DND-41 (cell line): ENCODE measurements around the gene CCDC92B.
A peak's percentile ranks its signal among the peaks of the same experiment; 100 is the strongest.

ENCODE experiments used
- ATAC-seq: fragments of 200-7000 bp; cut with Tn5 transposase; 3 replicates; pipeline ENCODE4 v1.9.1; 2021; ENCODE audit warnings: low read depth; ENCODE audit not compliant: insufficient read depth
- DNase-seq: peaks from one replicate; pipeline ENCODE4 v3.0.0-alpha.2; 2020
- H2AFZ ChIP-seq: 2 replicates; pipeline ENCODE4 v1.6.0; 2012; ENCODE audit warnings: low read depth, low read length
- H3K27ac ChIP-seq: 2 replicates; pipeline ENCODE4 v1.5.1; 2012; ENCODE audit warnings: low read length, inconsistent platforms
- H3K27me3 ChIP-seq: fragments of 200-600 bp; sonication (generic); 2 replicates; pipeline ENCODE4 v1.6.0; 2012; ENCODE audit warnings: low read length, mild to moderate bottlenecking, inconsistent platforms; ENCODE audit not compliant: insufficient read depth, poor library complexity
- H3K36me3 ChIP-seq: 2 replicates; pipeline ENCODE4 v1.5.1; 2012; ENCODE audit warnings: low read length, inconsistent platforms; ENCODE audit not compliant: insufficient read depth
- H3K4me1 ChIP-seq: 2 replicates; pipeline ENCODE4 v1.5.1; 2012; ENCODE audit warnings: mild to moderate bottlenecking, low read length; ENCODE audit not compliant: insufficient read depth
- H3K4me2 ChIP-seq: 2 replicates; pipeline ENCODE4 v1.6.0; 2012; ENCODE audit warnings: mild to moderate bottlenecking, moderate library complexity, low read length, inconsistent platforms; ENCODE audit not compliant: insufficient read depth
- H3K4me3 ChIP-seq, 2 experiments: fragments of 200-600 bp in 1 of 2; shearing (Covaris generic) in 1 of 2; 2 replicates each; pipeline ENCODE4 v1.5.1; 2012 to 2016; ENCODE audit warnings: inconsistent platforms in 2 of 2, low read length in 2 of 2, mild to moderate bottlenecking in 2 of 2, low read depth in 1 of 2, moderate library complexity in 1 of 2
- H3K79me2 ChIP-seq: 2 replicates; pipeline ENCODE4 v1.6.0; 2012; ENCODE audit warnings: low read length, inconsistent platforms; ENCODE audit not compliant: insufficient read depth
- H3K9ac ChIP-seq: 2 replicates; pipeline ENCODE4 v1.6.0; 2012; ENCODE audit warnings: low read depth, mild to moderate bottlenecking, inconsistent platforms, low read length, moderate library complexity
- H3K9me3 ChIP-seq: 2 replicates; pipeline ENCODE4 v1.5.1; 2012; ENCODE audit warnings: low read length, moderate library complexity, mild to moderate bottlenecking, inconsistent platforms; ENCODE audit not compliant: insufficient read depth, severe bottlenecking
- H4K20me1 ChIP-seq: 2 replicates; pipeline ENCODE4 v1.6.0; 2012; ENCODE audit warnings: low read length; ENCODE audit not compliant: insufficient read depth
- EZH2 ChIP-seq: IDR thresholded peaks from 3 replicates; pipeline ENCODE4 v1.6.1; 2012; ENCODE audit warnings: borderline replicate concordance, low read depth, mild to moderate bottlenecking, moderate library complexity, low read length, inconsistent platforms; ENCODE audit not compliant: severe bottlenecking
- TF ChIP-seq, protein P1 (sequence below): IDR thresholded peaks from 2 replicates; pipeline ENCODE4 v1.5.1; 2012; ENCODE audit warnings: borderline replicate concordance, low read length, moderate library complexity, mild to moderate bottlenecking; ENCODE audit not compliant: poor library complexity, severe bottlenecking; ENCODE audit errors: extremely low read depth

The CCDC92B gene

DNA sequence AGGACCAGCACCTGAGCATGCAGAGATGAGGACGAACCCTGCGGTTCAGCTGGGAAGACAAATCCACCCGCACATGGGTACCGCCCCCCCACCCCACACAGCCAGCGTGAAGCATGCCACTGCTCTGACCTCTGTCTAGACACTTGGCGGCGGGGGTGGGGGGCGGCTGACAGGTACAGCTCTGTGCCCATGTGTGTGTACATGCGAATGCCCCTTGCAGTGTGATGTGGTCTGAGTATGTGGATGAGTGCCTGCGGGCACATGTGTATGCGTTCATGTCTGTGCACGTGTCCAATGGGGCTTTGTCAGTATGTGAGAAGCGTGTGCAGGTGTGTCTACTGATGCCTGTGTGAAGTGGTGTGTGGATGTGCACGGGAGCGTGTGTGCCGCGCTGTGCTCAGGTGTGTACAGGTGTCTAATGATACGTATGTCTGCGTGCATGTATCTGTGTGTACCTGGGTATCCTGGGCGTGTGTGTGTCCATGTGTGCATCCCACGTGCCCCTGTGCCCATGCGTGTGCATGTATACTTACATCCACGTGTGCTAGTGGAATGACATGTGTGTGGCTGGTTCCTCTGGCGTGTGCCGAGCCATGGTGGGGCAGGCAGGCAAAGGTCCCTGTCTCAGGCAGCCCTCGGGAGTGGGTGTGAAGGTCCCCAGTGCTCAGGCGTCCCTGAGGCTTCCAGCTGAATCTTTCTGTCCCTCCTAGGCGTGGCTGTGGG lies 46.1 kb upstream of the CCDC92B start:
- Histone ChIP-seq H3K36me3 (no peaks in the 10 kb centered on the region), H3K79me2 (no peaks in the 10 kb centered on the region), H3K27ac (peak overlapping the region; percentile 32), H4K20me1 (peaks cover 15% of the 10 kb centered on the region; the same call in 1 of the 2 replicates), H3K4me2 (peak overlapping the region; percentile 99), H3K4me1 (peaks cover 30% of the 10 kb centered on the region), H3K27me3 (no peaks in the 10 kb centered on the region), H3K9ac (peak overlapping the region; percentile 40), H3K4me3 (peak overlapping the region; percentile 3 to 61; a peak in 3 of 4 replicates), H2AFZ (peak overlapping the region; percentile 74), H3K9me3 (no peaks in the 10 kb centered on the region)
- DNase-seq (no peak), ATAC-seq (no peak)
- TF ChIP-seq, protein P1, sequence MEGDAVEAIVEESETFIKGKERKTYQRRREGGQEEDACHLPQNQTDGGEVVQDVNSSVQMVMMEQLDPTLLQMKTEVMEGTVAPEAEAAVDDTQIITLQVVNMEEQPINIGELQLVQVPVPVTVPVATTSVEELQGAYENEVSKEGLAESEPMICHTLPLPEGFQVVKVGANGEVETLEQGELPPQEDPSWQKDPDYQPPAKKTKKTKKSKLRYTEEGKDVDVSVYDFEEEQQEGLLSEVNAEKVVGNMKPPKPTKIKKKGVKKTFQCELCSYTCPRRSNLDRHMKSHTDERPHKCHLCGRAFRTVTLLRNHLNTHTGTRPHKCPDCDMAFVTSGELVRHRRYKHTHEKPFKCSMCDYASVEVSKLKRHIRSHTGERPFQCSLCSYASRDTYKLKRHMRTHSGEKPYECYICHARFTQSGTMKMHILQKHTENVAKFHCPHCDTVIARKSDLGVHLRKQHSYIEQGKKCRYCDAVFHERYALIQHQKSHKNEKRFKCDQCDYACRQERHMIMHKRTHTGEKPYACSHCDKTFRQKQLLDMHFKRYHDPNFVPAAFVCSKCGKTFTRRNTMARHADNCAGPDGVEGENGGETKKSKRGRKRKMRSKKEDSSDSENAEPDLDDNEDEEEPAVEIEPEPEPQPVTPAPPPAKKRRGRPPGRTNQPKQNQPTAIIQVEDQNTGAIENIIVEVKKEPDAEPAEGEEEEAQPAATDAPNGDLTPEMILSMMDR: no peak
- no peak for TF ChIP-seq EZH2

DNA sequence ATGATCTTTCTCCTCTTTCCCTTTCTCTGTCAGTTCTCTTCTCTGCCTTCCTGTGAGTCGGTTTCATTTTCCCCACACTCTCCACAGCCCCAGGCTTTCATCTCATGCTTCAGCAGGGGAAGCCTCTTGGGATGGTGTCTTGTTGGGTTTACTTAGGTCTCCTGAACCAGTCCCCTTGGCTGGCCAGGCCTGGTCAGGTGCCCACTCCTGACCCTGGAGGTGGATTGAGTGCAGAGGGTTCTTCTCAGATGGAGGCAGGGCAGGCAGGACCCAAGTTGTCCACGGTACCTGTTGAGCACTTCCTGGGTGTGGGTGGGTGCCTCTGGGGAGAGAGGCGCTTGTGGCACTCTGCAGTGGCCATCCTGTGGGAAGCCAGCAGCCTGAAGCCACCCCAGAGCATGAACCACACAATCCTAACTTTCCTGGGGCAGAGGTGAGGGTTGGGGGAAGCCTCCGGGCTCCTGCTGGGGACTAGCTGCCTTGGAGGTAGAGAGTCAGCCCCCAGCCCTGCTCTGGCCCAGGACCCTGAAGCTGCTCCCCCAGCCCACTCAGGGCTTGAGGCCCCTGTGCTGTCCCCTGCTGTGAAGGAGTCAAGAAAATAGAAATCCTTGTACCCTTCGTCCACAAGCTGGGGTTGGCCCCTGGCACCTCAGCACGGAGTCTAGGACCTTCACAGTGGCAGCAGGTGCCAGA lies 44.8 kb upstream of the CCDC92B start:
- H3K4me2 ChIP-seq: peak overlapping the region; percentile 57

DNA sequence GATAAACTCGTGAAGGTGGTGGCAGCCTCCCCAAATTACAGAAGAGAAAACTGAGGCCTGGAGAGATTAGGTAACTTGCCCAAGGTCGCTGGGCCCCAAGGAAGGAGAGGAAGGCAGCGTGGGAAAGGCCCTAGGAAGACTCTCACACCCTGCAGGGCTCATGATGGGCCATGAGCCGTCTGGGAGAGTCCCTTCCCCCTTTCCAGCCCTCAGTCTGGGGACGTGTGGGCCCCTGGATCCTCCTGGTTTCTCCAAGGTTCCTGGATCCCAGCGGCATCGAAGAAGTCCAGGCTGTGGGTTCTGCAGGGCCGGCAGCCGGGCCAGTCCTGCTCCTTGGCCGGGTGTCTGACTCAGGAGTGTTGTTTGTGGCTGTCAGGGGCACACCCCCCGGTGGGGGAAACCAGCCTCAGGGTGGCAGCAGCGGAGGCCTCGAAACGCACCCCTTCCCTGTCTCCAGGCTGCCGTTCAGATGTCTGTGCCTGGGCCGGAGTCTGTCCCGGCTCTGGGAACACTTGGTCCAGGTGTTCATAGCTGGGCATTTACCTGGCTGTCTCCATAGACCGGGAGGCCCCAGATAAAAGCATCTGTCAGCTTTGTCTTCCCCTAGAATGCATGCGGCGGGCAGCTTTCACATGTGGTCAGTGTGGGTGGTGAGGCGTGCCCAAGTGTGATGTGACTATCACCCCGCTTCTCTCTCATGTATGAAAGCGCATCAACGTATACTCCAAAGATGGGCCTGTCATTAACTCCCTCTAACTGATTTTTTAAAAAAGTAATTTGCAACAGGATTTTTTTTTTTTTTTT lies 43.1 kb upstream of the CCDC92B start:
- peaks cover 3% of the 10 kb centered on the region for H3K27me3 ChIP-seq
- ATAC-seq (no peak), DNase-seq (no peak)
- H3K36me3 ChIP-seq: no peaks in the 10 kb centered on the region
- H3K79me2 ChIP-seq: no peaks in the 10 kb centered on the region
- H4K20me1 ChIP-seq: peaks cover 11% of the 10 kb centered on the region; the same call in 1 of the 2 replicates
- H3K9ac ChIP-seq: no peak overlapping the region
- no peak overlapping the region for H3K4me3 ChIP-seq
- no peak for TF ChIP-seq EZH2
- TF ChIP-seq, protein P1: no peak
- peaks cover 30% of the 10 kb centered on the region for H3K4me1 ChIP-seq
- H3K9me3 ChIP-seq: no peaks in the 10 kb centered on the region
- no peak overlapping the region for H3K4me2 ChIP-seq
- H2AFZ ChIP-seq: no peak overlapping the region
- no peak overlapping the region for H3K27ac ChIP-seq

More for the DNA sequence above, 44.8 kb upstream of the CCDC92B start:
- H3K27me3 ChIP-seq: no peaks in the 10 kb centered on the region
- DNase-seq: peak; percentile 54
- no peaks in the 10 kb centered on the region for H3K9me3 ChIP-seq
- peaks cover 30% of the 10 kb centered on the region for H3K4me1 ChIP-seq
- no peaks in the 10 kb centered on the region for H3K79me2 ChIP-seq
- H2AFZ ChIP-seq: peak overlapping the region; percentile 28
- peak overlapping the region in 1 of 2 experiments; percentile 23; a peak in 2 of 4 replicates for H3K4me3 ChIP-seq
- TF ChIP-seq EZH2: no peak
- TF ChIP-seq, protein P1: no peak
- no peaks in the 10 kb centered on the region for H3K36me3 ChIP-seq
- H3K27ac ChIP-seq: peak overlapping the region; percentile 33; the same call in 1 of the 2 replicates
- no peak for ATAC-seq
- H4K20me1 ChIP-seq: peaks cover 13% of the 10 kb centered on the region; the same call in 1 of the 2 replicates
- H3K9ac ChIP-seq: peak overlapping the region; percentile 13; the same call in 1 of the 2 replicates
